ENCODE data around the gene ZRSR2. TPM values are rescaled to one million over a fixed set of nuclear protein-coding genes. Genes with fewer than 3 reads are reported as not detected.

The ZRSR2 gene
- total and polyA plus RNA-seq, 2 of the 13 experiments (the other 11 are each of a cell fraction or from before 2014, with no cell fraction given), result 3.6 to 4.9 TPM

GRCh38 chrX:15747626-15748173 lies 42.6 kb upstream of the ZRSR2 start:
- no peak for TF ChIP-seq CBFB (CRISPR knock-in tag; IDR thresholded peaks at IDR 0.05)
- no peak for TF ChIP-seq MIER3 (CRISPR knock-in tag; IDR thresholded peaks at IDR 0.05; ENCODE audit: borderline replicate concordance)
- no peak for TF ChIP-seq ZNF558 (CRISPR knock-in tag; IDR thresholded peaks at IDR 0.05; ENCODE audit: borderline replicate concordance)
- TF ChIP-seq MTA3 (CRISPR knock-in tag; IDR thresholded peaks at IDR 0.05), result no peak
- no peak for TF ChIP-seq NCOA5 (CRISPR knock-in tag; IDR thresholded peaks at IDR 0.05)
- TF ChIP-seq EEA1 (CRISPR knock-in tag; IDR thresholded peaks at IDR 0.05; ENCODE audit: borderline replicate concordance), result no peak
- no peak for TF ChIP-seq SMAD1 (CRISPR knock-in tag; IDR thresholded peaks at IDR 0.05; ENCODE audit: borderline replicate concordance, low read depth)
- H3K4me1 ChIP-seq (ENCODE audit: insufficient read depth, low read length), result peaks cover 16% of the 10 kb centered on the region
- H3K27me3 ChIP-seq (ENCODE audit: control insufficient read depth in 1 of 2, insufficient read depth in 2 of 2, low read length in 2 of 2), result no peaks in the 10 kb centered on the region
- WGBS (ENCODE audit: low lambda C conversion rate), result 98% methylated on average over 9 of the region's 13 CpGs
- no peak for FAIRE-seq
- no peak overlapping the region for H3K9ac ChIP-seq (ENCODE audit: insufficient read depth, low read depth, low read length)
- no peaks in the 10 kb centered on the region for H3K79me2 ChIP-seq (ENCODE audit: insufficient read depth, low read length)
- no peak overlapping the region for H3K27ac ChIP-seq (ENCODE audit: extremely low read length, insufficient read depth, low read length)
- CTCF ChIA-PET (ENCODE audit: low intra/inter-chr PET ratio, low total read pairs), result no interaction called here
- no peak for ATAC-seq
- intact Hi-C loops (cut with micrococcal nuclease; ENCODE audit: unreplicated experiment) (no loop called here), in situ Hi-C loops (cut with HindIII; ENCODE audit: extremely low pct_ligation_motif_present, low pct_unique_long_range_greater_than_20kb) (no loop called here)
- H3K9me3 ChIP-seq (ENCODE audit: low read length), result no peaks in the 10 kb centered on the region
- no peaks in the 10 kb centered on the region for H3K36me3 ChIP-seq (replicated peaks in 1 of 2; ENCODE audit: control insufficient read depth in 1 of 2, insufficient read depth in 2 of 2, low read length in 2 of 2)
- no peak overlapping the region for H3K4me3 ChIP-seq (replicated peaks in 1 of 3; ENCODE audit: insufficient read depth in 1 of 3, low read depth in 2 of 3, low read length in 3 of 3)
- no TSS peak for BruUV-seq (replicated peaks)
- no peak overlapping the region for H3K4me2 ChIP-seq (ENCODE audit: low read depth, low read length)
- H4K20me1 ChIP-seq (ENCODE audit: insufficient read depth, low read length), result peaks cover 2% of the 10 kb centered on the region; the same call in 1 of the 2 replicates
- POLR2A ChIA-PET, result no interaction called here
- H2AFZ ChIP-seq (ENCODE audit: low read length), result no peak overlapping the region
- DNase-seq (ENCODE audit: low spot score), result no peak

- H3K4me2 ChIP-seq (ENCODE audit: low read depth, low read length), result no peak overlapping the region
- FAIRE-seq, result no peak
- intact Hi-C loops (cut with micrococcal nuclease; ENCODE audit: unreplicated experiment), result no loop called here
- BruUV-seq (replicated peaks), result no TSS peak
- no peak for ATAC-seq
- H3K4me1 ChIP-seq (ENCODE audit: insufficient read depth, low read length), result peaks cover 11% of the 10 kb centered on the region
- no peak overlapping the region for H2AFZ ChIP-seq (ENCODE audit: low read length)
- H3K9me3 ChIP-seq (ENCODE audit: low read length), result no peaks in the 10 kb centered on the region
- DNase-seq (ENCODE audit: low spot score), result no peak
- TF ChIP-seq PATZ1 (CRISPR knock-in tag; IDR thresholded peaks at IDR 0.05) (no peak), ZNF83 (CRISPR knock-in tag; IDR thresholded peaks at IDR 0.05; ENCODE audit: borderline replicate concordance) (no peak), SAP130 (CRISPR knock-in tag; IDR thresholded peaks at IDR 0.05; ENCODE audit: low read depth) (no peak)
- H4K20me1 ChIP-seq (ENCODE audit: insufficient read depth, low read length), result peaks cover 2% of the 10 kb centered on the region; the same call in 1 of the 2 replicates
- no peaks in the 10 kb centered on the region for H3K79me2 ChIP-seq (ENCODE audit: insufficient read depth, low read length)
- ChIA-PET POLR2A (no interaction called here), CTCF (ENCODE audit: low intra/inter-chr PET ratio, low total read pairs) (no interaction called here)
- 98% methylated on average over 3 of the region's 3 CpGs for whole genome bisulfite sequencing (ENCODE audit: low lambda C conversion rate)
- no peaks in the 10 kb centered on the region for H3K27me3 ChIP-seq (ENCODE audit: control insufficient read depth in 1 of 2, insufficient read depth in 2 of 2, low read length in 2 of 2)
- H3K36me3 ChIP-seq (replicated peaks in 1 of 2; ENCODE audit: control insufficient read depth in 1 of 2, insufficient read depth in 2 of 2, low read length in 2 of 2), result no peaks in the 10 kb centered on the region
- in situ Hi-C loops (cut with HindIII; ENCODE audit: extremely low pct_ligation_motif_present, low pct_unique_long_range_greater_than_20kb), result no loop called here
- no peak overlapping the region for H3K27ac ChIP-seq (ENCODE audit: extremely low read length, insufficient read depth, low read length)
- no peak overlapping the region for H3K9ac ChIP-seq (ENCODE audit: insufficient read depth, low read depth, low read length)
- H3K4me3 ChIP-seq (replicated peaks in 1 of 3; ENCODE audit: insufficient read depth in 1 of 3, low read depth in 2 of 3, low read length in 3 of 3), result no peak overlapping the region
Observed at GRCh38 chrX:15748841-15749240, 41.4 kb upstream of the ZRSR2 start.

Data from HepG2 (cell line).